Astrocyte of the hippocampus (primary cell): ENCODE results near the gene ZP1.

Experiments
- DNase-seq: peaks from one replicate; pipeline ENCODE4 v3.0.0; 2011; ENCODE audit warnings: low read depth, low spot score

Gene ZP1

DNA sequence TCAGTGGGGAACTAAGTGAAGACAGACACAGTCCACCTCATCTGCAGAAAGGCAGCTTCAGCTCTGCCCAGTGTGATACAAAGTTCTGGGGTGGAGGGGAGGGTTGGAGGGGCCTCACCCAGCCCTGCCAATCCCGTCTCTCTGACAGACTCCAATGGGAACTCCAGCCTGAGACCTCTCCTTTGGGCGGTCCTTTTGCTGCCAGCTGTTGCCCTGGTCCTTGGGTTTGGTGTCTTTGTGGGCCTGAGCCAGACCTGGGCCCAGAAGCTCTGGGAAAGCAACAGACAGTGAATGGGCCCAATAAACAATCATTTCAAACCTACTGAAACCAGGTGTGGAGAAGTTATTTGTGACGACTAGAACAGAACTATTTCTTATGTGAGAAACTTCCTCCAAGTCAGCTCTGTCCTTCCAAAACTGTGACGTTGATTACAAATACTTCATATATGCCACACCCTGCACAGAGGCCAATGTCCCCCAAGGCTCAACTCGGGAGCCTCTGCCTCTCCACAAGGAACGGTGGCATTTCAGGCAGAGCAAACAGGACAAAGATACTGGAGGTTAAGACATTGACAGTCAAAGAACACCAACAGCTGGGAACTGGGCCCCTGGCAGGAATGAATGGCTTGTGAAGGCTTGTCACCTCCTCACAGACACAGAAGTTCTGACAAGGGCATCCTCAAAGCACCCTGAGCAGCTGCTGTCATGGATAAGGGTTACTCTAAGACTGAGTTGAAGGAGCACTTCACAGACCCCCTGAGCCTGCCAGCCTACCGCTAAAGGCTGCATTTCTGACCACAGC is 8.2 kb downstream of the ZP1 start:
- no peak for DNase-seq

DNA sequence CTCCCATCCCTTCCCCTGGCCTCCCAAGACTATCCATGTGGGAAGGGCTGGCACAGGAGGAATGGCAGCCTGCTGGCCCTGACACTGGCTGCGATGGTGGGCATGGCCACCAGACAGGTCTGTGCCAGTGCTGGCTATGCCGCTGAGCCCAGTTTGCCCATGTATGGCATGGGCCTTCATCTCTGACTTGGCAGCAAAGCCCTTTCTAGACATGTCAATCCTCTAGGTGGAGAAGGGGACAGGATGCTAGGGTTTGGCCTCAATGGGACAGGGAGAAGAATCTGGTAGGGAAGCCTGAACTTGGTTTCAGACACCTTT is 8.8 kb downstream of the ZP1 start:
- DNase-seq, result no peak

DNA sequence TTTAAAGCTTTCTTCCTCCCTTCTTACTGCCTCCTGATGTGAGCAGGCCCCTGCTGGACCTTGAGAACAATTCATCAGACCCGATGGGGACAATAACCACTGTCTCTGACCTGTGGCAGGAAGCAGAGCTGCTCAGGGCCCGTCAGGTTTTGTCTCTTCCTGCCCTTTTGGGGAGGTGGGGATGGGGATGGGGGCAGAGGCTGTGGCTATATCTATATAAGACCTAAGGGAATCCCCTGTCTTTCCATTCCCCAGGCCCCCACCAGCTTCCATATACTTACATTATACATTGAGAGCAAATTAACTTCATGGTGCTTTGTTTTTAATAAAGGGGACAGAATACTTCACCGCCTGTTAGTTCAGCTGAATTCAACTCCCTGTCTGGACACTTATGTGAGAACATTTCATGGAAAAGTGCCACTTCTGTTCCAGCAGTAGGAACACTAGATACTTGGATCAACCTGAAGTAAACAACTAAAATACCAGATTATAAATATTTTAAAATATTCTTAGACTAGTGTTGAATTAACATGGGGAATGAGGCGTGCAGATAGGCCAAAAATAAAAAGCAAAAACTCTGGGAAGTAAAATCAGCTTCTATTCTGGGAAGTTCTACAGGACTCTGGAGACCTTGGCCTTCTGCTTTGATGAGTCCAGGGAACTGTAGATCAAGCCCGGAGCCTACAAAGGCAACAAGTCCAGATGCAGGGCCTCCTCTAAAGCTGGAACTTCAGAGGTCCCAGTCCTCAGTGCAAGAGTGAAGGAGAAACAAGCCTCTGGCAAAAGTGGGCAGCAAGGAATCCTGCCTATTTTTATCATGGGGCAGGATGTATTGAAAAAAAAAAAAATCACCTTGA is 11.1 kb downstream of the ZP1 start:
- no peak for DNase-seq

DNA sequence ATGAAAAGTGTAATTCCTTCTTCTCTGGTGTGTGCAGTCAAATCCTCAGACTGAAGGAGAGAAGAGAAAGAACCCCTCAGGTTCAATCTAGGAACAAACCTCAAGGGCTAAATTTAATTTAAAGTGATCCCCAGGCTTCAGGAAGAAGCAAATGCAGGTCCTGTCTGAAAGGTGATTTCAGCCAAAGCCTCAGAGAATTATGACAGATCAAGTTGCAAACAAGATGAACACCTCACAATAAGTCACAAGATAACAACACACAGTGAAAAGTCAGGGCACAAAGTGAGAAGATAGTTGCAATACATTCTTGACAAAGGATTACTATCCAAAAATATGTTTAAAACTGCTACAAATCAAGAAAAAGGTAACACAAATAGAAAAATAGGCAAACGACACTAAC is 11.8 kb downstream of the ZP1 start:
- DNase-seq, result no peak

DNA sequence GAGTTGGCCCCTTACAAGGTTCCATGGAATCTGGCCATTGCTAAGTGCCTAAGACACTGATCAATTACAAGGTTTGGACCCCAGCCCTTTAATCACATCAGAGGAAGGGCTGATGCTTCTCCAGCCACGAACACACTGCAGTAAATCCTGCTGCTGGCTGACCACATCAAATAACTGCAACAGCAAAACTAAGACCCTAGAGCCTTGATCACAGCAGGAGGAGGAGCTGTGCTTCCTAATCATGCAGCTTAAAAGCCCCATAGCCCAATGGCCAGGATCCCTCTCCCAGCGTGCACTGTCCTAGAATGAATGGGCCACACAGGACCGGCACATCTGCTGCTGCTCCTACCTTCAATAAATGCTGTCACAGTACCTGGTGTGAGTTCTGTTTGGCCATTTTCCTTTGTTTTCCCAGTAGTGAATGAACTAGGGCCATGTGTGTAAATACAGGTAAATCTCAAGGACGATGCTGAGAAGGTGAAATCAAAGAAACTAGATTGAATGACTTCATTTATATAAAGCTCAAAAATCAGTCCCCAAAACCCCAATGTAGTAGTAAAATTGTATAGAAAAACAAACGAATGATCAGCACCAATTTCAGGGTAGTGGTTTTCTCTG is 12.7 kb downstream of the ZP1 start:
- no peak for DNase-seq

DNA sequence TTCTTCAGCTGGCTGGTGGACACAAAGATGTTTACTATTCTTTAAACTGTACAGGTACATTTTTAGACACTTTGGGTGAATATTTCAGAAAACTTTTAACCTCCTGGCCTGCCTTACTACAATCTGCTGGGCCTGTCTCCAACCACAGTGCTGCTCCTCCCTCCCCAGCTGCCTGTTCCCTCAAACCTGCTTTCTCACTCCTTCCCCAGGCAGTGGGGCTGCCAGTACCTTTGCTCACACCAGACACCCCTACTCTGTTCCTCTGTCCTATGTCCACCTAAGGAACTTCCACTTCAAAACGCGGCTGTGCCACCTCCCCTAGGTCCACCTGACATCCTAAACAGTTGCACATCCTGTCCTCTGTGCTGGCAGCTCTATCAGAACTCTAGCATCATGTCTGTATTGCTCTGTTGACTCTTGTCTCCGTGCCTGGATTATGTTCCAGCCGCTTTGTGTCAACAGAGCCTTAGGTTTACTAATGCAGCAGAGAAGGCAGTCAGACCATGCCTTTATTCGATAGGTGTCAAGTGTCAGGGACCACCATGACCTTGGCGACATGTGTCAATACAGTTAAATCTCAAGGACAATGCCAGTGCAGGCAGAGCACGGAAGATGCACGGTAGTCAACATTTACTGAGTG is 13.4 kb downstream of the ZP1 start:
- no peak for DNase-seq

DNA sequence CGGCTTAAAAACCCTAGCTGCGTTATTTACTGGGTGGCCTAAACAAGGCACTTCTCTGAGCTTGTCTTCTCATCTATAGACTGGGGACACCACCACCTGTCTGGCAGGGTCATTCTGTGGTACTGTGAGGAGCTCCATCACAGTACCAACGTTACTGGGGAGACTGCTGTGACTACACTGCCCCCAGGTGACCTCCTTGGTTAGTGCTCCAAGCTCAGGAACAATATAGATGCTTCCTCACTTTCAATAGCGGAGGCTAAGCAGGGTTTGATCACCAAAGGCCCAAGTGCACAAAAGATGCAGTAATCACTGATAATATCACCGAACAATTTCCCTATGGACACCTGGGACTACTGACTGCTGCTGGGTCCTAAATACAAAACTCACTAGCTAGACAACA is 20.2 kb downstream of the ZP1 start:
- DNase-seq, result peak; percentile 66

DNA sequence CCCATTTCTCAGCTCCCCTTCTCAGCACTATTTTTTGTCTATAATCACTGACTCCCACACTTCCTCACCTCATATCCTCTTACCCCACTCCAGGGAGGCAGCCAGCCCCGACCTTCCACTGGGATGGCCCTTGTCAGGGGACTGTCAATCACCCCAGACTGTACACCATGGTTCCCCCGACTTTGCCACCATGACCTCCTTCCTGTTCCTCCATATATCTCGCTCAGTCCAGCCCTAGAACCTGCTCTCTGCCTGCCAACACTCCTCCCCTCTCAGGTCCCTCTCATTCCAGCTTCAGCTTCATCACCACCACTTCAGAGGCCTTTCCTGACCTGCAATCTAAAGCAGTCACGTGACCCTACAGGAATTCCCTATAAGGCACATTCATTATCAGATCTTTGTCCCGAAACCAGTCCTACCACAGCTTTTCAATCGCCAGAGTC is 22.5 kb downstream of the ZP1 start:
- DNase-seq, result no peak

DNA sequence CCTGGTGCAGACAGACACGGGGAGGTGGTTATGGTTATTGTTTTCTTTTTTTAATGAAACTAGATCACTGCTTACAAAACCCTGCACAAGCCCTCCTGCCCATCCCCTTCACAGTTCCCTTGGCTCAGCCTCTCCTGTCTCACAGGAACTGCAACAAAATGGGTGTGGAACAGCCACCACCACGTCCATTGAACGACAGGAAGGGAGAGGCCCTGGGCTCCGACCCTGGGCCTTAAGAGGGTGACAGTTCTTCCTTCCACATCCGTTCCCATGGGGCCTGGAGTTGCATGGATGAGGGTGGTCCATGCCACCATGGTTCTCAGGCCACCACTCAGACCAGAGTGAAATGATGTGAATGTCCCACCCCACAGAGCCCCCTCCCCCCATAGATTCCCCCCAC is 23.4 kb downstream of the ZP1 start:
- DNase-seq, result no peak

DNA sequence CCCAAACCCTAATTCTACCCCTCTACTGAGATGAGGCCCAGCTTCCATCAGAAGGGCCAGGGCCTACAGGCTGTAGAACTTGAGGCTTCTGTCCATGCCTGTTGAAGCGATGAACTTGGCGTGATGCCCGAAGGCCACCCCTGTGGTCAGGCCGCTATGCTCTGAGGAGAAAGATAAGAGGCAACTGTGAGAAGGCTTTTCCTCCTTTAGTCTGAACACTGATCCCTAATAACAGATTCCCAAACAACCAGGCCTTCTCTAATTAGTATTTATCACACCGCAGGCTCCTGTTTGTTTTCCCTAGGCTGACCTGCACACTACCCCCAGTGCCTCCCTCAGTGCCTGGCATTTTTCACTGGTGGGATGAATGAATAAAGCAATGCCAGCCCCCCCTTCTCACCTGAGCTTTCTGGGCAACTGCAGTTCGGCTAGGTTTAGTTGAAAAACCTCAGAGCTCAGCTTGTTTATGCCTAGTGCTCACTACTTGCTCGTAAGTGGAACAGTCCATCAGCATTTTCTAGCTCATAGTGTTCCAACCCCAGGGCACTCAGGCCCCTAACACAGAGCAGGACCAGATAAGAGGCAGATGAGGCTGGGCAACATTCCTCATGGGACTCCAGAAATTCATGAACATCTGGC is 23.9 kb downstream of the ZP1 start:
- peak; percentile 62 for DNase-seq

DNA sequence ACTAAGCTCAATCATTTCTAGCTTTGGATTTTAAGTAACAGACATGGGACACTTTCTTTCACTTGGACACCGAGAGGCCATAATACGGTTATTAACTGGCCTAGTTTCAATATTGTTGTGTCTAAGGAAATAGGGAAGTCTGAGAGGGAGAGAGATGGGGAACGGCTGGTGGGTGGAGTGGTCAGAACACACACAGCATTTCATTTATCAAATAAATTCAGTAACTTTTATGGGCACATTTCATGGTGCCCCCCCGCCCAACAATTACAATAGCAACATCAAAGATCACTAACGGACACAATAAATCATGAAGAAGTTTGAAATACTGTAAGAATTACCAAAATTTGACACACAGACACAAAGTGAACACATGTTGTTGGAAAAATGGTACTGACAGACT is 28.3 kb downstream of the ZP1 start:
- no peak for DNase-seq

DNA sequence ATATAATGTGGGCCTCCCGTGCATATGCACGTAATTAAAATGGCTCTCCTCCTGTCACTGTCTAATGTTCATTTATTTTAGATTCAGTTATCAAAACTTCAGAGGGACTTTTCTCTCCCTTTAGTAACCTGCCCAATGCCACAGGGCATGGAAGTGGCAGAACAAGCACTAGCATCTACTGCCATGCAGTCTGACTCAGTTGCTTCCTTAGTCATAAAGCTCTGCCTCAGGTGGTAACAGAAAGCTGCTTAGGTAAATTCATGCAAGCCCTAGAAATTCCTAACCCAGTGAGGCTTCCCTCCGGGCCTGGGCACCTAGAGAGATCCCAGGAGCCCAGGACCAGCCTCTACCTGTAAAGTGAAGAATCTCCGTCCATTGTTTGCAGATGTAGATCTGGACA is 30.2 kb downstream of the ZP1 start:
- no peak for DNase-seq

DNA sequence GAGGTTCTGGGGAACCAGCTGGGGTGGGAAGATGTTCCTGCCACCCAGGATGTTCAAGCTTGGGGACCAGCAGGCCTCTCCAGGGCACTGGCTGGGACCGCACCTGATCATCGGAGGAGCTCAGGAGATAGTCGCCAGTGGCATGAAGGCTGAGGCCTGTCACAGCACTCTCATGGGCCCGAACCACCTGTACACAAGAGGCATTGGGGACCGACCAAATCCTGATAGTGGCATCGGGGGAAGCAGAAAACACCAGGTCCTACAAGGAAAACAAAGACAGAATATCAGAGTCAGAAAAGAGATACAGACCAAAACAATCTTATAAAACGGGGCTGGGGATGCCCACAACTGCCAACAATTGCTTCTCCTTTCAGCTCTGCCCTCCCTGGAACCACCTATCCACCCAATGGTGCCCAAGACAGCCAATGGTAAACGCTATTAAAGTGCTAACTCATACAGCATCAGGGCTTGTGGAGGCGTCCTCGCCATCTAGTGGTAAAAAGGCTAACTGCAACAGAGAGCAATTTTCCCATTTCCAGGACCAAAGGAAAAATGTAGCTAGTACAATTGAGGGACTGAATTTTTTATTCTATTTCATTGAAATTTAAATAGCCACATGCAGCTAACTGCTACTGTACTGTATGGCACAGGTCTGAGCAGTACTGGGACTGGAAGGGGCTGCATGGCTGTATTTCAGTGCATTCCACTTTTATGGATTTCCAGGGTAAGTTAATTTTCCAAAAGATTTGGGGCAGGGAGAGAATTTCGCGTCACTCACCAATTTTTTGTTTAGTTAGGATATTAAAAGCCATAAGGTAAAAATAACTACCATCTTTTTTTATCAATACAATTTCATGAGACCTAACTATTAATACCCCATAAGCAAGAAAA is 31.9 kb downstream of the ZP1 start:
- peak; percentile 87 for DNase-seq

DNA sequence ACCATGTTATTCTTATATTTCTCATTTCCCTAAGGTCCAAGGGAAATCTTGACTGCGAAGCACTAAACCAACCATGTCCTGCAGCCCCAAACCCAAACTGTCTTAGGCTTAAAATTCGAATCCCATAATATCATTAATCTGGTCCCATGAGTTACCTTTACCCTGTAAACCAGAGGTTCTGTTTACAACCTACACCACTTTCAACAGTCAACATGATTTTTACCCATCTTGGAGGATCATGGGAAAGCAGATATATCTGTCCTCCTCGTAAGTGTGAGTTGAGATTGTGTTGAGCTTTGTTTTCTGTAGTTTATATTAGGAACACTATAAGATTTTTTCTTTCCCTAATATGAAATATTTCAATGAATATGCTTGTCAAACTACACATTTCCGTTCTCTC is 32.6 kb downstream of the ZP1 start:
- no peak for DNase-seq

DNA sequence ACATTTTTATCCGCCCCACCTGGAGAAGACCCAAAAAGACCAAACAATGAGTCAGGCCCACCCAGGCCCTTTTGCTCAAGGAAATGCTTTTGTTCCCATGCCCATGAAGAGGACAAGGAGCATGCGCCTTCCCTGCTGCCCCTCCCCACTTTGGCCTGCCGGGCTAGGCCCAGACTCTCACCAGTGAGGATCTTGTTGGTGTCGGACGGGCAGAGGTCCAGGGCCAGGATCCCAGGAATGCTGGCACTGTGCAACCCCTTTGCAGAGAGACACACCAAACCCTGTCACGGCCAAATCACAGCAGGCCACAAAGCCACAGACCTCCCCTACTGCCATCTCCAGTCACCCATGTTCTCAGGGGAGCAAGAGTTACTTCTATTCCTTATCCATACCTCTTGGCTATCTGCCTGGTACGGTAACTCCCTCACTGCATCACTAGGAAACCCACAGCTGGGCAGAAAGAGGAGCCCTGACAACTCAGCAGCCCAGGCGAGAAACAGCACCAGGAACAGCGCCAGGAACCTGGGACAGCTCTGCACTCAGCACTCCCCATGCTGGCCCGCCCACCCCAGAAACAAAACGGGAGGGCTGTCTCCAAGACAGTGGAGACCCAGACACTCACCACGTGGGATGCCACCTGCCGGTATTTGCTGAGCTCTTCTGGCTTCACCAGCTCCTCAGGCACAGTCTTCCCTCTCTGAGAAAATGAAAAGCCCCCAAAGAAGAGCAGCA is 33.5 kb downstream of the ZP1 start:
- peak; percentile 83 for DNase-seq

DNA sequence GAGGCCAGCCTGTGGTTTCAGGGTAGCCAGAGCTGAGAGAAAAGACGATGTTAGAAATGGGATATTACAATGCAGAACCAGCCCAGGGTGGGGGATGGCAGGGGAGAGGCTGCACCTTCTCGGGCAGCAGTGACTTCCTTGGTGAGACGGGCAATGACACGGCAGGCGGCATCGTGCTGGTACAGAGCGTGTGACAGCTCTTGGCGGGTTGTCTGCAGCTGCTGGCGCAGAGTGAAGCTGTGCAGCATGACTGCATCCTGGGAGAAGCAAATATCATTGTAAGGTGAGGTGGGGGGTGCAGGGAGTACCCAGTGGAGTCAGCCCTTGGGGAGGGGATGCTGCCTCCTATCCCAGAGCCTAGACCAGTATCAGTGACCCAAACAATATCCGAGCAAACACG is 35.3 kb downstream of the ZP1 start:
- DNase-seq, result no peak

DNA sequence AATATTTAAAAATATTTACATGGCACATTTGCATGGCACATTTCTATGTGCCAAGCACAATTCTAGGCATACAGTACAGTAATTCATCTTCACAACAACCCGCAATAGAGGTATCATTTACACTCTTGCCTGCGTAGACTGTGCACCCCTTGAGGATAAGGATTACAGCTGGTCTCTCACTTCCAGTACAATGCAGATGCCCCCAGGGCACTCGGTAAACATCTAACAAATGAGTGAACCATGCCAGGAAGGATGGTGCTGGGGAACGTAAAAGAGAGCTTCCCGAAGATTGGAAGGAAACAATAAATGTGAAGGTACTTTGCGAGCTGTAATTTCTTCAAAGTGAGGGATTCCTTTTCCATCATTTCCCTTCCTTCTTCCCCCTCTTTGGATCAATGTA is 37.7 kb downstream of the ZP1 start:
- DNase-seq, result no peak

DNA sequence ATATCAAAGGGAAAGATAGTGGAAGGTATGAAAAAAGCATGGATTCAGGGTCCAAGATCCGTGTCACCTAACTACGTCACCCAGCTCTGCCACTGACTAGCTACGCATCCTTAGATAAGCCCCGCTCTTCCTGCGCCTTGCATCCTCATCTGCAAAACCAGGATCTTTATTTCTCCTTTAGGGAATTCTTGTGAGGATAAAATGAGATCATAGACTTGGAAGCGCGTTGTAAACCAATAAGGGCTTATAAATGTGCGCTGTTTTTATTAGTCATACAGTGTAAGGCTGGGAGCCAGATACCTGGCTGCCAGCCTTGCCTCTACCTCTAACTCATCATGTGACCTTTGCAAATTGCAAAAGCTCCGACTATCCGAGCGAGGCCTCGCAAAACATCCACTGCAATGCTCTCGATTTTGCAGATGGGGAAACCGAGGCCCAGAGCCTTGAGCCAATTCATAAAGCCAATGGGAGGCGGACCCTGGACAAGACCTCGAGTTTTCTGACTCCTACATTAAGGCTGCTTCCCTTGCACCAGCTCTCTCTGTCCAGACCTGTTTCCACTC is 38.3 kb downstream of the ZP1 start:
- peak; percentile 54 for DNase-seq

DNA sequence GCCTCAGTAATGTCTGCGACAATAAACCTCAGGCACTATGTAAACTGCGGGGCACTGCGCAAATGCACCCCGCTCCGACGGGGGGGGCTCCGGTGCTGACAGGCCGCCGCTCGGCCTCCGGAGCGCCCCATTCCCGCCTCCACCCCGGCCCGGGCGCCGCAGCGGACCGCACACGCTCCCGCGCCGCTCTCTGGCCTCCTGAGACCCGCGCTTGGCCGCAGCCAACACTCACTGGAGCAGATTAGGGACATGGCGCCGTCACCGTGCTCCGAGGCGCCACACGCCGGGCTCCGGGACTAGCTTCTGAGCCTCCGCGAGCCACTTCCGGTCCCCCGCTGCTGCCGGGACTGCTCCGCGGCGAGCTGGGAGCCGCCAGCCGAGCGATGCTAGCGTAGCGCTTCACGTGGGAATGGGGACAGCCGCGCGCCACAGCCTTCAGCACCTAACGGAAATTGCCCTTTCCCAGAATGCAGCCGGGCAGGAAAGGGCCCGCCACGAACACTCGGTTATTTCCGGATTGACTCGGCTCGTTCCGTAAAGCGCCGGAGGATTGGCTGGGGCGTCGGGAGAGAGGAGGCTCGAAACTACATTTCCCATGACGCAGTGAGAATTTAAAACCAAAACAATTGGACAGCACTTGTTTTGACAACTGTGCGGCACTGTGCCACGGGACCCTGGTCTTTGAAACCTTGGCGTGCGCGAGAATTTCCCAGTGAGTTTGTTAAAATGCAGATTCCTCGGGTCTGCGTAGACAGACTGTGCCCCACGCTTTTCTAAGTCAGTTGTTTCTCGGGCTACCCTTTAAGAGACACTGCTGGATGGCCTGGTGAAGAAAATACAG is 39.0 kb downstream of the ZP1 start, which contains the start of gene PRPF19:
Gene PRPF19 (minus strand): TSS at position 454 of the 841 bp plus-strand sequence. CDS start 203 bp downstream, at position 251.
- peak; percentile 98 for DNase-seq
